Muscle layer of colon (tissue), 2 donors: ENCODE results near the gene COQ4.

Experiments
- H3K27ac ChIP-seq: one replicate; pipeline ENCODE4 v1.7.0; 2013; ENCODE audit warnings: low read depth, mild to moderate bottlenecking, low read length, moderate library complexity
- H3K27me3 ChIP-seq, 2 donors: one replicate each; pipeline ENCODE4 v1.7.0; 2013; ENCODE audit warnings: low read length in 2 of 2, mild to moderate bottlenecking in 2 of 2; ENCODE audit not compliant: insufficient read depth in 2 of 2, control insufficient read depth in 1 of 2
- H3K36me3 ChIP-seq: one replicate; pipeline ENCODE4 v1.7.0; 2013; ENCODE audit warnings: mild to moderate bottlenecking, low read length; ENCODE audit not compliant: insufficient read depth
- H3K4me1 ChIP-seq: one replicate; pipeline ENCODE4 v1.7.0; 2013; ENCODE audit warnings: mild to moderate bottlenecking, low read length; ENCODE audit not compliant: insufficient read depth
- H3K4me3 ChIP-seq, 2 donors: one replicate each; pipeline ENCODE4 v1.7.0; 2013; ENCODE audit warnings: low read length in 2 of 2, low read depth in 1 of 2, mild to moderate bottlenecking in 1 of 2, moderate library complexity in 1 of 2
- H3K9ac ChIP-seq: one replicate; pipeline ENCODE4 v1.7.0; 2013; ENCODE audit warnings: low read length
- H3K9me3 ChIP-seq: one replicate; pipeline ENCODE4 v1.7.0; 2013; ENCODE audit warnings: mild to moderate bottlenecking, low read length
- donor health status: abdominal sarcoma.
- donor health status: Adenocarcinoma of cecum.

The COQ4 gene

DNA sequence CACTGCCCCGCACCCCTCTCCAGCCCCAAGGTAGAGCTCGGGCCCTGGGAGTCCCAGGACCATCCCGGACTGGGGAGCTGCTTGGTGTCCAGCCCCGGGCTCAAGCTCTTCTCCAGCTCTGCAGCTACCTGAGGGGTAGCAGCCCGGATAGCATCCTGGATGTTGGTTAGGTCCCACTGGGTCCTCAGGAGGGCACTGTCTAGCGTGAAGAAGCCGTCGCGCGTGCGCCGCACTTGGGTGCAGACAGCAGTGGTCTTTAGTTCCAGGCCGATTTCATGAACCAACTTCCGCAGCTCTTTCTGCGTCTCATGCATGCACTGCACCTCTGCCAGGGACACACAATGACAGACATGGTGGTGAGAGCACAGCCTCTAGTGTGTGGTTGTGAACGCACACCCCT is 13.1 kb upstream of the COQ4 start:
- Histone ChIP-seq H3K36me3 (peaks cover 31% of the 10 kb centered on the region), H3K4me3 (no peak overlapping the region), H3K9ac (no peak overlapping the region)

DNA sequence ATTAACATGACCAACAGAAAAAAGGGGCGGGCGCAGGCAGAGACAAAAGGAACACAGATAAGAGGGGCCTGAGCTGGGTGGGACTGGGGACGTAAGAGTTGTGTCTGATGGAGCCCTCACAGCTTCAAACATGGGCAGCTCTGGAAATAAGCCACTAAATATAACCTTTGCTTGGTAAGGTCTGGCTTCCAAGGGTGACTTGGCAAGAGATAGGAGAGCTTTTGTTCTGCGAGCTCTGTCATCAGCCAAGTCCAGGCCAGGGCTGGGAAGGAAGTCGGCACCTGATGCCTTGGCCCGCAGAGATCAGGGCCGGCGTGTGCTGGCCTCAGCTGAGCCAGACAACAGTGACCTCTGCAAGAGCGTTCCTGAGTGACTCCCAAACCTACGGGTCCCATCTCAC is 12.2 kb upstream of the COQ4 start:
- no peak overlapping the region for H3K27ac ChIP-seq
- no peaks in the 10 kb centered on the region for H3K4me1 ChIP-seq
- no peaks in the 10 kb centered on the region for H3K9me3 ChIP-seq
- H3K36me3 ChIP-seq, result peaks cover 35% of the 10 kb centered on the region
- H3K27me3 ChIP-seq, result no peaks in the 10 kb centered on the region
- H3K4me3 ChIP-seq, result no peak overlapping the region
- no peak overlapping the region for H3K9ac ChIP-seq

More for the DNA sequence above, 13.1 kb upstream of the COQ4 start:
- Histone ChIP-seq H3K27me3 (no peaks in the 10 kb centered on the region), H3K9me3 (no peaks in the 10 kb centered on the region), H3K27ac (no peak overlapping the region), H3K4me1 (no peaks in the 10 kb centered on the region)

GRCh38 chr9:128314697-128315096 is 7.9 kb upstream of the COQ4 start:
- H3K4me3 ChIP-seq, result no peak overlapping the region
- H3K4me1 ChIP-seq, result no peaks in the 10 kb centered on the region
- H3K36me3 ChIP-seq, result peaks cover 50% of the 10 kb centered on the region
- no peak overlapping the region for H3K9ac ChIP-seq
- no peaks in the 10 kb centered on the region for H3K27me3 ChIP-seq
- H3K27ac ChIP-seq, result no peak overlapping the region
- H3K9me3 ChIP-seq, result no peaks in the 10 kb centered on the region

DNA sequence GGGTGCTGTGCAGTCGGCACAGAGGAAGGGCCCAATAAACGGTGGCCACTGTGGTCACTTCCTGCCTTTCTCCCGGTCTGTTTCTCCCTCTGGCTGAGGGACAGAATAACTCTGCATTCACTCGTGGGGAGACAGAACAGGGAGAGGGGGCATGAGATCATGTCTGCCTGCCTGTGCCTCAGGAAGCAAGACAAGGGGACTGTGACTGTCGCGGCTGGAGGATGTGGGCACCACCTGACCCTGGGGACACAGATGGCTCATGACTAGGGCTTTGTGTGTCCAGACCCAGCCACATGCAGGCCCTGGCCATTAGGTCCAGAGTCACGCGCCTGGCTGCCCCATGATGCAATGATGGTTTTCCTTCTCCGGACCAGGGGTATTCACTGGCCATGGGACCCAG is 6.2 kb upstream of the COQ4 start:
- Histone ChIP-seq H3K9ac (no peak overlapping the region), H3K4me3 (no peak overlapping the region), H3K36me3 (peaks cover 38% of the 10 kb centered on the region)

DNA sequence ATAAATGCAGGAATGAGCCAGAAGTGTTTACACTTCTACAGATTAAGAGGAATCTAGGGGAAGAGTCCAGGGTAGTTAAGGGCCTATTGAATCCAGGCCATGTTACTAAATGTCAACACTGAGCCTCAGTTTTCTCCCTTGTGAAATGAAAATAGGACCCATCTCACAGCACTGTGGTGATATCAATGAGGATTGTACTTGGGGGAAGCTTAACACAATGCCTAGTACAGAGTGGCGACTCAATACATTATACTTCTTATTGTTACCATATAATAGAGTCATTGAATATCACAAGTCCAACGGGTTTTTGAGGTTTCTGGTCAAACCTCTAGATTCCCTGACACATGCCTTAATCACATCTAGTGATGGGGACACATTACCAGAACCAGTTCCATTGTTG is 5.0 kb upstream of the COQ4 start:
- H3K9me3 ChIP-seq, result no peaks in the 10 kb centered on the region
- no peak overlapping the region for H3K4me3 ChIP-seq
- no peaks in the 10 kb centered on the region for H3K27me3 ChIP-seq
- H3K36me3 ChIP-seq, result peaks cover 36% of the 10 kb centered on the region
- H3K4me1 ChIP-seq, result peaks cover 5% of the 10 kb centered on the region
- H3K9ac ChIP-seq, result no peak overlapping the region
- H3K27ac ChIP-seq, result no peak overlapping the region

More for the DNA sequence above, 6.2 kb upstream of the COQ4 start:
- Histone ChIP-seq H3K27me3 (no peaks in the 10 kb centered on the region), H3K9me3 (no peaks in the 10 kb centered on the region), H3K27ac (no peak overlapping the region), H3K4me1 (peaks cover 4% of the 10 kb centered on the region)

DNA sequence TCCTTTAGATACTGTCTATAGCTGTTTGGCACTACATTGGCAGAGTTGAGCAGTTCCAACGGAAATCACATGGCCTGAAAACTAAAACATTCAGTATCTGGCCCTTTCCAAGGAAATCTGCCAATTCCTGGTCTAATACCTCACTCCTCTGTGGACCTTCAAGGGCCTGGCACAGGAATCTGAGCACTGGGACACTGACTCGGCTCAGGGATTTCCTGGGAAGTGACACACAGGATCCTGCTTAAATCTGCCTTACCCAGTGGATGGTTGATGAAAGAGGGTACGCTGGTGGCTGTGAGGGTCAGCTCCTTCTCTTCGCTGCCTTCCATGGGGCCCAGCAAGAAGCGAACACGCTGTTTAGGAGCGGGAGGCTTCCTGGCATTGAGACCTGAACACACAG is 1.3 kb upstream of the COQ4 start:
- Histone ChIP-seq H3K27me3 (no peaks in the 10 kb centered on the region), H3K4me3 (peak overlapping the region; percentile 99), H3K9me3 (no peaks in the 10 kb centered on the region), H3K36me3 (peaks cover 29% of the 10 kb centered on the region), H3K4me1 (peaks cover 15% of the 10 kb centered on the region), H3K27ac (no peak overlapping the region), H3K9ac (no peak overlapping the region)

DNA sequence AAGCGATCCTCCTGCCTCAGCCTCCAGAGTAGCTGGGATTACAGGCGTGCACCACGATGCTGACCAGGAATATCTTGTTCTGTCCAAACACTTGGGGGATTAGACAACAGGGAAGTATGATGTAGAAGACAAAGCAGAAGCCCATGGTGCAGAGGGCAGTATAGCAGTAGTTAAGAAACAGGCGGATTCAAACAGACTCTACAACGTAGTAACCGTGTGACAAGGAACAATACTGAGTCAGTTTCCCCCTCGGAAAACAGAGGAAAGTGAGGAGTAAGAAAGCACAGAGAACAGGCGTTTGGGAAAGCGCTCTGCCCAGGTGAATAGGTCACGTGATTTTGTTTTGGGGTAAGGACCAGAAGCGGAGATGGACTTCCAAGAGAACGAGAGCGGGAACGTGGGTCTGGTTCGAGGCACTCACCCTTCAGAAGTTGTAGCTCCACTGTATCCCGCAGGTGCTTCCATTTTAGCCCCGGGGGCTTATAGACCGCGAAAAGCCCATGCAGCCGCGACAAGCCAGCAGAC is 698 bp upstream of the COQ4 start:
- Histone ChIP-seq H3K9me3 (no peaks in the 10 kb centered on the region), H3K4me3 (peak overlapping the region; percentile 99), H3K4me1 (peaks cover 15% of the 10 kb centered on the region), H3K27ac (peak overlapping the region; percentile 93), H3K27me3 (no peaks in the 10 kb centered on the region), H3K9ac (peak overlapping the region; percentile 89), H3K36me3 (peaks cover 23% of the 10 kb centered on the region)

GRCh38 chr9:128323212-128323730 is 632 bp downstream of the COQ4 start:
- H3K36me3 ChIP-seq, result peaks cover 20% of the 10 kb centered on the region
- peak overlapping the region; percentile 93 for H3K27ac ChIP-seq
- H3K4me1 ChIP-seq, result peaks cover 15% of the 10 kb centered on the region
- H3K4me3 ChIP-seq, result peak overlapping the region; percentile 99
- no peaks in the 10 kb centered on the region for H3K9me3 ChIP-seq
- peak overlapping the region; percentile 89 for H3K9ac ChIP-seq
- no peaks in the 10 kb centered on the region for H3K27me3 ChIP-seq

DNA sequence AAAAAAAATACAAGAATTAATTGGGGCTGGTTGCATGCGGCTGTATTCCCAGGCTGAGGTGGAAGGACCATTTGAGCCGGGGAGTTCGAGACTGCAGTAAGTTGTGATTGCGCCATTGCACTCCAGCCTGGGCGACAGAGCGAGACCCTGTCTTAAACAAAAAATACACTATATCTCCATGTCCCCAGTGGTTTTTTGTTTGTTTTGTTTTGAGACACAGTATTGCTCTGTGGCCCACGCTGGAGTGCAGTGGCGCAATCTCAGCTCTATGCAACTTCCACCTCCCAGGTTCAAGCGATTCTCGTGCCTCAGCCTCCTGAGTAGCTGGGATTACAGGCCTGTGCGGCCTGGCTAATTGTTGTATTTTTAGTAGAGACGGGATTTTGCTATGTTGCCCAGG is 1.2 kb downstream of the COQ4 start:
- Histone ChIP-seq H3K27me3 (no peaks in the 10 kb centered on the region), H3K9me3 (no peaks in the 10 kb centered on the region), H3K9ac (peak overlapping the region; percentile 89), H3K4me1 (peaks cover 15% of the 10 kb centered on the region), H3K27ac (no peak overlapping the region), H3K36me3 (peaks cover 25% of the 10 kb centered on the region), H3K4me3 (peak overlapping the region; percentile 99)

- no peak overlapping the region for H3K27ac ChIP-seq
- peaks cover 28% of the 10 kb centered on the region for H3K36me3 ChIP-seq
- H3K4me1 ChIP-seq, result peaks cover 15% of the 10 kb centered on the region
- H3K9me3 ChIP-seq, result no peaks in the 10 kb centered on the region
- H3K9ac ChIP-seq, result no peak overlapping the region
- H3K27me3 ChIP-seq, result no peaks in the 10 kb centered on the region
- no peak overlapping the region for H3K4me3 ChIP-seq
Measured at GRCh38 chr9:128324401-128324800, 1.8 kb downstream of the COQ4 start.

GRCh38 chr9:128325629-128326028 is 3.0 kb downstream of the COQ4 start:
- H3K4me3 ChIP-seq, result no peak overlapping the region
- H3K27me3 ChIP-seq, result no peaks in the 10 kb centered on the region
- H3K27ac ChIP-seq, result no peak overlapping the region
- no peak overlapping the region for H3K9ac ChIP-seq
- peaks cover 15% of the 10 kb centered on the region for H3K4me1 ChIP-seq
- H3K36me3 ChIP-seq, result peaks cover 28% of the 10 kb centered on the region
- no peaks in the 10 kb centered on the region for H3K9me3 ChIP-seq

DNA sequence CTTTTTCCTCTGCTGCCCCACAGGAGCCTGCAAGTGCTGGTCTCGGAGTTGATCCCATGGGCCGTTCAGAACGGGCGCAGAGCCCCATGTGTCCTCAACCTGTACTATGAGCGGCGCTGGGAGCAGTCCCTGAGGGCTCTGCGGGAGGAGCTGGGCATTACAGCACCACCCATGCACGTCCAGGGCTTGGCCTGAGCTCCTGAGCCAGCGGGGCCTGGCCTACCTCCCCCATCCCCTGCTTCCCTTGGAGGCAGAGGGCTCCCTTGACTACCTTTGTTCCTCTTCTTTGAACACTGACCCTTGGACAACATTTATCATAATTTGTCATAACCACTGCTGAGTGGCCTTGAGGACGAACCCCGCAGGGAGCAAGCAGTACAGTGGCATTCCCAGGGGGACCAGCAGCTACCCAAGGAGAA is 10.8 kb downstream of the COQ4 start:
- Histone ChIP-seq H3K9ac (no peak overlapping the region), H3K9me3 (no peaks in the 10 kb centered on the region), H3K4me3 (no peak overlapping the region), H3K36me3 (peaks cover 10% of the 10 kb centered on the region), H3K4me1 (no peaks in the 10 kb centered on the region), H3K27me3 (no peaks in the 10 kb centered on the region), H3K27ac (no peak overlapping the region)
